ENCODE results near the gene PIKFYVE. TPM values are rescaled to one million over a fixed set of nuclear protein-coding genes. Genes with fewer than 3 reads are reported as not detected.

The PIKFYVE gene
- polyA plus RNA-seq, 1 donor (not counting 4 experiments of a cell fraction or from before 2014, with no cell fraction given), result 18.4 TPM

GRCh38 chr2:208386541-208386940, 120.5 kb downstream of the PIKFYVE start:
- H3K27me3 ChIP-seq (ENCODE audit: control insufficient read depth, extremely low read depth, insufficient read depth, low read length), result peaks cover 11% of the 10 kb centered on the region
- H3K4me1 ChIP-seq (ENCODE audit: control insufficient read depth, extremely low read depth, insufficient read depth, low read length), result no peaks in the 10 kb centered on the region
- FAIRE-seq (no peak), DNase-seq (ENCODE audit: low read depth, low spot score) (no peak)
- H3K9me3 ChIP-seq (ENCODE audit: control insufficient read depth, low read depth, low read length), result no peaks in the 10 kb centered on the region
- H4K20me1 ChIP-seq (ENCODE audit: control insufficient read depth, extremely low read depth, insufficient read depth, low read length), result no peaks in the 10 kb centered on the region
- no peak overlapping the region for H2AFZ ChIP-seq (ENCODE audit: control insufficient read depth, low read length)
- no peak for TF ChIP-seq EZH2 (IDR thresholded peaks at IDR 0.05; ENCODE audit: low read length)
- TF ChIP-seq CTCF (optimal IDR thresholded peaks at IDR 0.05 in 1 of 3, IDR thresholded peaks at IDR 0.05 in 1 of 3, conservative IDR thresholded peaks at IDR 0.05 in 1 of 3; ENCODE audit: extremely low read depth in 1 of 3, insufficient read depth in 2 of 3, low read length in 3 of 3), result no peak
- no peaks in the 10 kb centered on the region for H3K79me2 ChIP-seq (ENCODE audit: control insufficient read depth, insufficient read depth, low read length)
- no peak overlapping the region for H3K4me3 ChIP-seq (ENCODE audit: control insufficient read depth in 2 of 3, extremely low read depth in 1 of 3, insufficient read depth in 2 of 3, low read depth in 1 of 3, low read length in 3 of 3)
- no peaks in the 10 kb centered on the region for H3K9me1 ChIP-seq (ENCODE audit: control insufficient read depth, extremely low read depth, insufficient read depth, low read length)
- no peak overlapping the region for H3K4me2 ChIP-seq (ENCODE audit: control insufficient read depth, extremely low read depth, insufficient read depth, low read depth, low read length)
- no peak overlapping the region for H3K9ac ChIP-seq (ENCODE audit: control insufficient read depth, extremely low read depth, insufficient read depth, low read length)
- H3K27ac ChIP-seq (ENCODE audit: control insufficient read depth, insufficient read depth, low read length), result no peak overlapping the region
- dilution Hi-C loops (cut with MboI; ENCODE audit: extremely low pct_ligation_motif_present, low sequenced_read_pairs), result no loop called here
- H3K36me3 ChIP-seq (ENCODE audit: control insufficient read depth in 2 of 2, extremely low read depth in 1 of 2, insufficient read depth in 2 of 2, low read length in 2 of 2), result no peaks in the 10 kb centered on the region

- Histone ChIP-seq H3K4me3 (ENCODE audit: control insufficient read depth in 2 of 3, extremely low read depth in 1 of 3, insufficient read depth in 2 of 3, low read depth in 1 of 3, low read length in 3 of 3) (no peak overlapping the region), H4K20me1 (ENCODE audit: control insufficient read depth, extremely low read depth, insufficient read depth, low read length) (no peaks in the 10 kb centered on the region), H3K9me1 (ENCODE audit: control insufficient read depth, extremely low read depth, insufficient read depth, low read length) (no peaks in the 10 kb centered on the region), H3K27ac (ENCODE audit: control insufficient read depth, insufficient read depth, low read length) (no peak overlapping the region), H3K4me1 (ENCODE audit: control insufficient read depth, extremely low read depth, insufficient read depth, low read length) (no peaks in the 10 kb centered on the region), H3K79me2 (ENCODE audit: control insufficient read depth, insufficient read depth, low read length) (no peaks in the 10 kb centered on the region), H3K4me2 (ENCODE audit: control insufficient read depth, extremely low read depth, insufficient read depth, low read depth, low read length) (no peak overlapping the region), H3K9me3 (ENCODE audit: control insufficient read depth, low read depth, low read length) (no peaks in the 10 kb centered on the region), H3K36me3 (ENCODE audit: control insufficient read depth in 2 of 2, extremely low read depth in 1 of 2, insufficient read depth in 2 of 2, low read length in 2 of 2) (no peaks in the 10 kb centered on the region), H2AFZ (ENCODE audit: control insufficient read depth, low read length) (no peak overlapping the region), H3K9ac (ENCODE audit: control insufficient read depth, extremely low read depth, insufficient read depth, low read length) (no peak overlapping the region), H3K27me3 (ENCODE audit: control insufficient read depth, extremely low read depth, insufficient read depth, low read length) (no peaks in the 10 kb centered on the region)
- no peak for TF ChIP-seq CTCF (optimal IDR thresholded peaks at IDR 0.05 in 1 of 3, IDR thresholded peaks at IDR 0.05 in 1 of 3, conservative IDR thresholded peaks at IDR 0.05 in 1 of 3; ENCODE audit: extremely low read depth in 1 of 3, insufficient read depth in 2 of 3, low read length in 3 of 3)
- no peak for TF ChIP-seq EZH2 (IDR thresholded peaks at IDR 0.05; ENCODE audit: low read length)
- no peak for DNase-seq (ENCODE audit: low read depth, low spot score)
- FAIRE-seq, result no peak
- dilution Hi-C loops (cut with MboI; ENCODE audit: extremely low pct_ligation_motif_present, low sequenced_read_pairs), result no loop called here
Observed at GRCh38 chr2:208389940-208390339, 123.9 kb downstream of the PIKFYVE start.
